Activated CD4-positive, CD25-positive, alpha-beta regulatory T cell (primary cell): ENCODE results near the gene PLCG1.

ENCODE experiments used
- DNase-seq, 4 experiments: peaks; one replicate each; lab custom pipeline; 2025; lab: John Stamatoyannopoulos, UW

Gene PLCG1

DNA sequence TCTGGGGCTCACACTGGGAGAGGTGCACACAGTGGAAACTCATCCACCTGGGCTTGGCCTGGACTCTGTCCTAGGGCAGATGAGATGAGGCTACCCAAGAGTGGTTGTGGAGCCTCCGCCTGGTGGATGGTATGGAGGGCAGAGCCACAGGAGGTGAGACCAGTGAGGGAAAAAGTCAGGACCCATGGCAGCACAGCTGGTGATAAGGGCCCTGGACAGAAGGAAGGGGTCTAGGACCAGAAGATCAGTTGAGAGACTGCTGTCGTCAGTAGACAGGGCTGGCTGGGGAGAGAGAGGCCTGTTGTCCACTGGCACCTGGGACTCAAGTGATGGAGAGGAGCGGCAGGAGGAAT lies 29.8 kb downstream of the PLCG1 start:
- DNase-seq: no peak

GRCh38 chr20:41167481-41168253 lies 30.3 kb downstream of the PLCG1 start:
- DNase-seq: no peak

- DNase-seq: no peak
Observed at GRCh38 chr20:41168281-41169161, 31.2 kb downstream of the PLCG1 start.

GRCh38 chr20:41169162-41169690 lies 31.9 kb downstream of the PLCG1 start:
- no peak for DNase-seq

GRCh38 chr20:41169791-41170351 lies 32.5 kb downstream of the PLCG1 start:
- DNase-seq: no peak

- no peak for DNase-seq
Observed at GRCh38 chr20:41170386-41171105, 33.2 kb downstream of the PLCG1 start.

DNA sequence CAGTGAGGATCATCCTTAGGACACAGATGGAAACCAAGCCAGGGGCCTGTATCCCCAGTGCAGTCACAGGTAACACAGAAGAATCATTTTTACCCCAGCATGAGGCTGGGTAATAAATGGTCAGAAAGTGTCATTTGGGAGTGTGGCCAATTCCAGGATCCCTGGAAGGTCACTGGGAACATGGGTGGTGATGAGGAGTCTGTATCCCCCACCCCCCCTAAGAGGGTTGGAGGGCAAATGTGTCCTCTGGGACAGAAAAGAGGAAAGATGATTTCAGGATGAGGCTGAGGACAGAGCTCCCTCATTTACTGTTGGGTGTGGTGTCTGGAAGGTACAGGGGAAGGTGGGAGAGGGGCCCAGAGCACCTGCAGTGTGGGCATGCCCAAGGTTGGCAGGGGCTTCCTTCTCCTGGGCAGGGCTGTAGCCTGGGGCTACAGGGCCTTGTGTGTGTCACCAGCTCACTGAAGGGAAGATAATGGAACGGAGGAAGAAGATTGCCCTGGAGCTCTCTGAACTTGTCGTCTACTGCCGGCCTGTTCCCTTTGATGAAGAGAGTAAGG lies 34.5 kb downstream of the PLCG1 start:
- DNase-seq: no peak

DNA sequence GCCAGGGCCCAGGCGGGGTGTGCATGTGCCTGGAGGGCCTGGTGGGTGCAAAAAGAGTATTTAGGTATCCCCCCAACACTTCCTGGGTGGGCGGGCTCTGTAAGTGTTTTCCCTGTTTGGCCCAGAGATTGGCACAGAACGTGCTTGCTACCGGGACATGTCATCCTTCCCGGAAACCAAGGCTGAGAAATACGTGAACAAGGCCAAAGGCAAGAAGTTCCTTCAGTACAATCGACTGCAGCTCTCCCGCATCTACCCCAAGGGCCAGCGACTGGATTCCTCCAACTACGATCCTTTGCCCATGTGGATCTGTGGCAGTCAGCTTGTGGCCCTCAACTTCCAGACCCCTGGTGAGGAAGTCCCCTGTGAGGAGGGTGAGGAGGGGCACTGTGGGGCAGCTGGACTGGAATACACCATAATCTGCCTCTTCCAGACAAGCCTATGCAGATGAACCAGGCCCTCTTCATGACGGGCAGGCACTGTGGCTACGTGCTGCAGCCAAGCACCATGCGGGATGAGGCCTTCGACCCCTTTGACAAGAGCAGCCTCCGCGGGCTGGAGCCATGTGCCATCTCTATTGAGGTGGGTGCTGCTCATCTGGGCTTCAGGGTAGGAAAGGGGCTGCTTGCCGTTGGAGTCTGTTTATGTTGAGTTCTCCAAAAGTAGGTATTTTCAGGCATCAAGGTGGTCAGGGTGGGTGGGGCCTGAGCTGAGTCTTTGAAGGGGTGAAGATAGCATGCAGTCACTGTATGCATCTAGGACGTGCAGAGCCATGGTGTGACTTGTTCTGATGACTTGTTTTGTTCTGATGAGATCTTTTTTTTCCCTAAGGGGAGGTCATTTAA lies 35.2 kb downstream of the PLCG1 start:
- no peak for DNase-seq

GRCh38 chr20:41173161-41173721 lies 35.9 kb downstream of the PLCG1 start:
- peak; percentile 27 to 42 (median 36) for DNase-seq

DNA sequence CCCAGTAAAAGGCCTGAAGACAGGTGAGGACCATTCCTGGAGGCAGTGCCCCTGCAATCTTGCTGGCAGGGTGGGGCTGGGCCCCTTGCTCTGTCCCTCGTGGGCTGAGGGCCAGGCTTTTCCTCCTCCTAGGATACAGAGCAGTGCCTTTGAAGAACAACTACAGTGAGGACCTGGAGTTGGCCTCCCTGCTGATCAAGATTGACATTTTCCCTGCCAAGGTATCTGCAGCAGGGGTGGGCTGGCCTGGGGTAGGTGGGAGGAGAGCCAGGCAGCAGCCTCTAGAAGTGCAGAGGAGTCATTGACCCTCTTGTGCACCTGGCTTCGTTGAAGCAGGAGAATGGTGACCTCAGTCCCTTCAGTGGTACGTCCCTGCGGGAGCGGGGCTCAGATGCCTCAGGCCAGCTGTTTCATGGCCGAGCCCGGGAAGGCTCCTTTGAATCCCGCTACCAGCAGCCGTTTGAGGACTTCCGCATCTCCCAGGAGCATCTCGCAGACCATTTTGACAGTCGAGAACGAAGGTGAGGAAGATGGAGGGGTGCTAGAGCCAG lies 36.5 kb downstream of the PLCG1 start:
- DNase-seq: no peak

DNA sequence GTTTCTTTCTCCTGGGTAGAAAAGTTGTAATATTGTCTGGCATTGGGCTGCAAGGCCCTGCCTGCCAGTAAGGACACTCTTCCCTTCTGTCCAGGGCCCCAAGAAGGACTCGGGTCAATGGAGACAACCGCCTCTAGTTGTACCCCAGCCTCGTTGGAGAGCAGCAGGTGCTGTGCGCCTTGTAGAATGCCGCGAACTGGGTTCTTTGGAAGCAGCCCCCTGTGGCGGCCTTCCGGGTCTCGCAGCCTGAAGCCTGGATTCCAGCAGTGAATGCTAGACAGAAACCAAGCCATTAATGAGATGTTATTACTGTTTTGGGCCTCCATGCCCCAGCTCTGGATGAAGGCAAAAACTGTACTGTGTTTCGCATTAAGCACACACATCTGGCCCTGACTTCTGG lies 37.0 kb downstream of the PLCG1 start:
- DNase-seq: no peak

GRCh38 chr20:41174782-41175181 lies 37.4 kb downstream of the PLCG1 start:
- no peak for DNase-seq

DNA sequence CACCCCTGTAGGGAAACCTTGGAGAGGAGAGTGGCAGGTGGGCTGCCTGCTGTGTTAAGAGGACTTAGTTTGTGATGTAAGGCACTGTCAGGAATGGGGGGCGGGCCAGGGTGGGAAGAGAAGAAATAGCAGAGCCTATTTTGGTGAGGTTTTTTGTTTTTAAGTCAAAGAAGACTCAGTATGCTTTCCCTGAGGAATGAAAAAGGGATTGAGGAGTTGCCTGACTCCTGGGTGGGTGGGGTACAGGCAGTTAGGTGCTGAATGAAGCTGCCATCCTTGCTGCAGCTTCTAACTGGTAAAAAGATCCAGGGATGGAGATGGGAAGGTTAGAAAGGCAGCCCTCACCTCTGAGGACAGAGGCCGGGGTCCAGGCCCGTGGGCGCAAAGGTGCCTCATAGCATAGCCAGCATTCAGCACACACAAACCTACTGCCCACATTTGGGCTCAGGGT lies 37.9 kb downstream of the PLCG1 start:
- DNase-seq: no peak

- no peak for DNase-seq
Observed at GRCh38 chr20:41175727-41176330, 38.5 kb downstream of the PLCG1 start.

GRCh38 chr20:41176711-41177552 lies 39.6 kb downstream of the PLCG1 start:
- DNase-seq: no peak

DNA sequence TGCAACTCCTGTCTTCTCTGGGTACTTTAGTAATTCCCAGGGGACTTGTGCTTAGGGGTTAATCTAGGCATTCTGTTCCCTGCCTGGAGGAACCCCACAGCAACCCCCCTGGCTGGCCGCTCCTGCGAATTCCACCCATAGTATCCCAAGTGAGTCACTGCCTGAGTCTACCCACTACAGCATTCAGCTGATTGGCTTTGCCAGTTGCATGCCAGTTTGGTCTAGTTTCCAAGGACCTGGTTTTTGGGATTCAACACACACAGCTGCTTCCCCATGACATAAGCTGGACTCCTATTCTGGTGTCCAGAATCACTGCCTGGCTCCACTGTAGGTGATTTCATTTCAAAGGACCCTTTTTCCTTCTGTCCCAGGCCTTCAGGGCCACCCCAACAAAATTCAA lies 40.3 kb downstream of the PLCG1 start:
- no peak for DNase-seq

GRCh38 chr20:41178495-41178894 lies 41.2 kb downstream of the PLCG1 start:
- DNase-seq: no peak

DNA sequence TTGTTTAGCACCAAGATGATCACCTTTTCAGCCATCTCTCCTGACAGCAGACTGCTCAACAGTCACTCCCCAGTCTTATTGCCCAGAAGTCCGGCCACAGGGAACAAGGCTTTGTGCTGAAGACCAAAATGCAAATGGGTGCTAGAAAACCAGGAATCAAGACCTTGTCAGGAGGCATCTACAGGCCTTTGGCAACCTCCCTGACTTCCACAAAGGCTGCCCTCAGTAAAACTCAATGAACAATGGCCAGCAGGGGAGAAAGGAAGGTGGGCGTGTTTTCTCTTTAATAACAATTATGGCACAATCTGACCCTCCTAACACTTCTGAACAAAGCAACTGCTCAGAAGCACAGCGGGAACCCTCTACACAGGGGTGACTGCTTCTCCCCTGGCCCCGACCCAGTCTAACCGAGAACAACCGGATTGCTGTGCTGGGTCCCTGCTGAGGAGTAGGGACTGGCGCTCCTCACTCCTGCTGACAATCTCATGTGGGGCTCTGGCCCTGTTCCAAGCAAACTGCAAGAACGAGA lies 41.6 kb downstream of the PLCG1 start:
- DNase-seq: no peak
